GM19240 (cell line): Measurements from ENCODE around the gene PLEKHA7.
A peak's percentile ranks its signal among the peaks of the same experiment; 100 is the strongest.
"Not testable (repeated sequence)": the region's sequence is repeated elsewhere in the genome, so short reads cannot be mapped to it uniquely, and the experiment has no call there.

ENCODE experiments used
- DNase-seq: peaks from one replicate; pipeline ENCODE4 v3.0.0; 2011; ENCODE audit warnings: low spot score; ENCODE audit not compliant: insufficient read length

The PLEKHA7 gene

DNA sequence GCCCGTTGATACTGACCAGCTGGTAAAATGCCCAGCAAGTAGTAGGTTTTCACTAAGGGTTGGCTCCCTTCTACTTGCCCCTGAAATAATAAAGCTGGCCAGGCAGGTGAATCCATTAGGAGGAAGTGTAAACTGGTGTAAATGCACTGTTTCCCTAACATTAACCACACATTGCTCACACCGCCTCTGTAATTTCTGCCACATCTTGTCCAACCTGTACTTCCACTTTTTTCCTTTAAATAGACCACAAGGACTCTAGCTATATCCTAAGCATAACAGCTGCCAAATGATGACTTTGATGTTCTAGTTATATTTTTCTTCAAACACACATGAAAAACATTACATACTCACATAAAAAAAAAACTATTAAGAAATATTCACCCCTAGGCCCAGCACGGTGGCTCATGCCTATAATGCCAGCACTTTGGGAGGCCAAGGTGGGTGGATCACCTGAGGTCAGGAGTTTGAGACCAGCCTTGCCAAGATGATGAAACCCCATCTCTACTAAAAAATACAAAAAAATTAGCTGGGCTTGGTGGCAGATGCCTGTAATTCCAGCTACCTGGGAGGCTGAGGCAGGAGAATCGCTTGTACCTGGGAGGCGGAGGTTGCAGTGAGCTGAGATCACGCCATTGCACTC, 95.6 kb downstream of the PLEKHA7 start:
- DNase-seq = not testable (repeated sequence)

DNA sequence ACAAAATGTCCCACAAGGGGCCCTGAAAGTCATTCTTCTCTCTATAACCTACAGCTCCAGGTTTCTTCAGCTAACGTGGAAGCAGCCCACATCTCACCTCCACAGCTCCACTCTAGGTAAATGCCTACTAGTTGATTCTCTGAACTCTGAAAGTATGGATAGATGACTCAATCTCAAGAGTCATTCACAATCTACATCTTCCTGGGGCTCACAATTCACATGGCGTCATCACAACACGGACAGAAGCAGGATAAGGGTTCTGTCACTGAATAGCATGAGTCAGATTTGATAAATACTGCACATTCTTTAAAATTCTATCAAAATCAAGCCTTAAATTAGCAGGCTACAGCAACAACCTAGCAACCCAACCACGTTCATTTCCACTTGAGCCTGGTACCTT, 96.3 kb downstream of the PLEKHA7 start:
- DNase-seq = no peak

DNA sequence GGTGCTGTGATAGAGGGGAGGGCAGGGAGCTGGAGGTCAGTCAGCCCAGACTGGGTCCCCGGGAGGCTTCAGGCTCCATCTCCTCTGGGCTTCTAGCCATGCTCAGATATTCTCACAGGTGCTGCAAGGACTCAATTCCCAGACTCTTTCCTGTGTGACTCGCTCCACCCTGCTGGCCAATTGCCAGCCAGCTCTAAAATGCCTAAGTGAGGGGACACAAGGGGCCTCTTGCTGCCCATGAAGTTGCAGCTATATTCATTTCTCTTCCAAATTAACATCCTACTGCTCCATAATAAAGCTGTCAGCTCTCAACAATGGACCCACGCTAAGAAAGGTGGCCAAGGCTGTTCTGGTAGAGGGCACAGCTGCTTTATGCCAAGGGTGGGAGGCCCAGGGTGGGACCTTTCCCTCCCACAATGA, 101.5 kb downstream of the PLEKHA7 start:
- no peak for DNase-seq

DNA sequence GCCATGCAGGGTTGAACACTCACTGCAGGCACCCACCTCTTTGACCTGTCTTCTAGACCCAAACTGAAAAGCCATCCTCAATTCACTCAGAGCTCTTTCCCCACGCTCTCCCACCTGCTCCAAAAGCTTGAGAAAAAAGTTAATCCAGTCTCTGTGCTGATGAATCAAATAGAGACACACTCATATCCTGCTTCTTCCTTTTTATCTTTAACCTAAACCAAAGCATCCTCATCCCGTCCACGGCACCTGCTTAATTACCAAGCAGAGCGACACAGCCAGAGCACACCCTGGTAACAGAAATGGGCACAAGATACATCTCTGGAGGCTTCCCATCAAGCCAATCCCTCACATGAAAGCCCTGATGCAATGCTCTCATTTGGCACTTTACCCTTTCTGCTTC, 102.6 kb downstream of the PLEKHA7 start:
- DNase-seq = no peak

DNA sequence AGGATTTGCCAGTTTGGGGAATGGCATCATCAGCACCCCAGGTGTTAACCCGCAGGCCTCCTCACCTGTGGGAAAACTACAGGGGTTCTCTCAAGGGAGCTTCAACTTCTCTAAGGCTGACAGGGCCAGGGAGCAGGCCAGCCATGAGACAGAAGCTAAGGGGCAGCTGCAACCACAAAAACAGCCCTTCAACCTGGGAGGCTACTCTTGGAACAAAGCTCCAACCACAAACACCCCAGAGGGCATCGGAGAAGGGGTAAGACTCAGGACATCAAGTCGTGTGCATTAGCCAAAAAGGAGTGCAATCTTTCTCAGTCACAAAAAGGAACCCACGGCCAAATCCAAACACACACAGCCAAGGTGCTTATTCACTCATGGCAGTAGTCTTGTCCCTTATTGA, 103.0 kb downstream of the PLEKHA7 start:
- DNase-seq = no peak

DNA sequence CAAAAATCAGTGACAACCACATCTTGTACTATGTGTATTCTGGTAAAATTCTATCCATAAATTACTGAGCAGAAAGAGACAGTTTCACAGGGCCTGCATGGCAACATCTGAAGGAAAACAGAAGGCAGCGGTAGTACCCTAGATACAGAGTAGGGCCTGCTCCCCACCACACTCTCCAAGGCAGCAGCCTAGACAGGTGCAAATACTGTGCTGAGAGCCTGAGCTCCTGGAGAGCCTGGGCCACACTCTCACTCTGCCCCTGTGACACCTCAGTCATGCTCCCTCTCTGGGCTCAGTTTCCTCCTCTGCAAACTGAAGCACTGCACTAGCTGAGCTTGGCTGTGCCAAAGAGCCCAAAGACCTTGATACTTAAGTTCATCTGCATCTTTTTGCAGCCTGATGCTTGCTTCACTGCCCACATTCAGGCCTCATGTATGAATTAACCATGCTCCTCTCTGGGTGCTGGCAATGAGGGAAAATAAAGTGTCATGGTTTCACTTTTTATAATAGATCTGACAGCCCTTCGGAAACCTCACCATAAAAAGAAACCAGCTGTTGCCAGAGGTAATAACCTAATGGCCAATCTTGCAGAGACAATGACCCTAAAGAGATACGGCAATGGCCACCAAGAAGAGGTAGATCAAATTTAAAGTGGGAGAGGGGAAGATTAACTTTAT, 104.7 kb downstream of the PLEKHA7 start:
- peak; percentile 37 for DNase-seq

DNA sequence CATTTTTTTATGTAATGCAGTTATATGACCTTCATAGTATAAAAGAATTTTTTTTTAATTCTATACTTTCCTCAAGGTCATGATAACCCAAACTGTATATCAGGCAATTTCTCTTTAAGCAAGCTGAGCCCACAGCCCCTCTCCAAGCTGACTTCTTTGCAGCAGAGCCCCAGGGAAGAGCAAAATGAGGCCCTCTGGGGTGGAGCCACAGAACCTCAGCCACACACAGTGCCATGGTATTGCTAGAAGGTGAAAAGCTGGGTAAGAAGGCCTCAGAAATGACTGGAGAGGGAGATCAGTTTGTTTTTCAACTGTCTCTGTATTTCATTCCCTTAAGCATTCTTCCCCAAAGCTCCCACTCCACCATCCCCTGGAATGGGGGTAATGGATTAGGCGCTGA, 108.8 kb downstream of the PLEKHA7 start:
- DNase-seq = no peak

DNA sequence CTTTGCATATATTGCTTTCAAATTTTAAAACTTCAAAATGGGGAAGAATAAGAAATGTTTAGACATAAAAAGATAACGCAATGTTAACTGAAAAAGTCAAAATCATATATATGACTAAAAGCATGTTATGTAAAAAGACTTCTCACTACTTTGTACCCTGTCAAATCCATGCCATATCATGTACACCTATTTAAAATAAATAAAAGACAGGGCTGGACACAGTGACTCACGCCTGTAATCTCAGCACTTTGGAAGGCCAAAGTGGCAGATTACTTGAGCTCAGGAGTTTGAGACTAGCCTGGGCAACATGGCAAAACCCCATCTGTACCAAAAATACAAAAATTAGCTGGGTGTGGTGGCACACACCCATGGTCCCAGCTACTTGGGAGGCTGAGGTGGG, 109.5 kb downstream of the PLEKHA7 start:
- DNase-seq = not testable (repeated sequence)

DNA sequence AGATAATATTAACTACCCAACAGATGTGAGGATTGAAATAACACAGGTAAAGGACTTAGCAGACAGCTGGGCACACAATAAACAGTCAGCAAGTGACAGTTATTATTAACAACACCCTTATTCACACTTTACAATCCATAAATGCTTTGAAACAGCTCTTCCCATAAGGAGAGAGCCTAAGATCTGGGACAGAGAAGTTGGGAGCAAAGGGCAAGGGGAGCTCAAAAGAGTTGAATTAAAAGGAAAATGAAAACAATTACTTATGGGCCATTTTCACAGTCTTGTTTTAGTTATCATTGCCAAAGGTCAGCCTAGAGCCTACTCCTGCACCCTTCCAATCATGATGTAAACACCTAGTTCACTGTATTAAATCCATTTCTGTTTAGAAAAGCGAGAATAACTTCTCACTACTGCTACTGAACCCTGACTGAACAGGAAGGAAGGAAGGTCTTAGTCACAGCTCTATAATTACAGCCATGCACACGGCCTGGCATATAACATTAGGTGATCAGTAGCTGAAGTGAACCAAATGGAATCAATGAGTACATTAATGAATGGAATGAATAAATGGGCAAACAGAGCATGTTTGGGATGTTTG, 111.3 kb downstream of the PLEKHA7 start:
- no peak for DNase-seq

DNA sequence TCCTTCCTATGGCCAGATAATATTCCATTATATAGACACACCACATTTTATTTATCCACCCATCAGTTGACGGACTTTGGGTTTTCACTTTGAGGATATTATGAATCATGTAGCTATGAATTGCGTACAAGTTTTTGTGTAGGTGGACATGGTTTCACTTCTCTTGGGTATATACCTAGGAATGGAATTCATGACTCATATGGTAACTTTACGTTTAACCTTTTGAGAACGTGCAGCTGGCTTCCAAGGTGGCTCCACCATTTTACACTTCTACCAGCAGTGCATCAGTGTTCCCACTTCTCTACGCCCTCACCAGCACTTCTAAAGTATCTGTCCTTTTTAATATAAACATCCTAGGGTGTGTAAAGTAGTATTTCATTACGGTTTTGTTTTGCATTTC, 112.0 kb downstream of the PLEKHA7 start:
- no peak for DNase-seq

DNA sequence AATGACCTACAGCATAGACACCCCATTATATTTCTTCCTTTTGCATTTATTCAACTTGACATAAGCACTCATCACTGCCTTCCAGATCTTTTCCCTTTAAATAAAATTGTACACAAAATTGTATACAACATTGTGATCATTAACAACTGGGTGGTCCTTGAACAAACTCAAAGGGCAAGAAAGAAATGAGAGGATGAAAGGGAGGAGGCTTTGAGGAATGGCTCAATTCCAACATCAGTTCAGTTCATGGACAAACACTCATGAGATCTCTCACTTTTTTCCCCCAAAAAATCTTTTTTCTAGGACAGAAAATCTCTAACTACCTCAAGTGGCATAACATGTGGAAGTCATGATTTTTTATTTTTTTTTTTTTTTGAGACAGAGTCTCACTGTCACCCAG, 113.7 kb downstream of the PLEKHA7 start:
- DNase-seq = no peak

DNA sequence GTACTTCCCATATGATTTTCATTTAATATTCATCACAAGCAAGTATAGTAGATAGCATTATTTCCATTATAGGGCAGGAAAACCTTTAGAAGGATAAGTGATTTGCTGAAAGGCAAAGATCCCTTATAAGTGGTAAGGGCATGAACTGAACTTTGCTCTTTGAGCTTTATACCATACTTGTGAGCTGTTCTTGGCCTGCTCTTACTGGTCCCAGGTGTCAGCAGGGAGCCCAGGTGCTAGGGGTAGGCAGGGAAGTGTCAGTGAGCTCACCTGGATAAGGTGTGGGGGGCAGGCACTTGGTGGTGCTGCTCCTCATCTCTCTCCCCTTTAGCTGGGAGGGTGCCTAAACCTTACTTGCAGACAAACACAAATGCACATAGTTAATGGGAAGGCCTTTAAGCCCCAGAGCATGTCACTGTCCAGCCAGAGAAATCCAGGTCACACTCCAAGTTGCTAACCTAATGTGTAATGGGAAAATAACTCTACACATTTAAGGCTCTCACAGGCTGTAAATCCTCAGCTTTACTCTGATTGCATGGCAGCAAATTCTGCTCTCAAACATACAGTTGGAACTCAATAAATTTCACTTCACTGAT, 114.4 kb downstream of the PLEKHA7 start:
- DNase-seq = no peak

DNA sequence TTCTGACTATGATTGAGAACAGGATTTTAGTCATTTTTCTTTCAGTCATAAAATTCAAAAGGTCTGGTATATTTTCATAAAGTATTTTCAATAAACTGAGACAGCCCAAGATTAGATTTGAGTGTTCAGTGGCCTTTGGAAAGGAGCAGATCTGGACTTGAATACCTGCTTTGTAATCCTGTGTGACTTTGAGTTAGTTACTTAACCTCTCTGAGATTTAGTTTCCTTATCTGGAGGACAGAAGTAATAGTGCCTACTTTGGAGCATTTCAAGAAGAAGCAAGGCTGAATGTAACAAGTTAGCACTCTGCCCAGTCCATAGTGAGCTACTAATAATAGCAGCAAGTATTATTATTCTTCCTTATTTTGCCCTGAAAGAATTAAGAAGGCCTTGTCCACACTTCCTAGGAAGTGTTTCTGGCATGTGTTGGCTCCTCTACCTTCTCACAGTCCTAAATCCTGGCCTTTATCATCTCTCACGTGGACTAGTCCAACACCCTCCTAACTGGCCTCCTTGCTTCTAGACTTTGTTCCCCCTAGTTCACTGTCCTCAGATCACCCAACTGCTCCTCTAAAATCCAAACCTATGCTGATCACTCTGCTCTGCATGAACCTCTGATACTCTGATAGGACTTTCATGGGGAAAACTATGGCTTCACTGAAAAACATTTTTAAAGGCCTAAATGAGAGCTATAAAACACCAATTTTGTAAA, 115.8 kb downstream of the PLEKHA7 start:
- no peak for DNase-seq

DNA sequence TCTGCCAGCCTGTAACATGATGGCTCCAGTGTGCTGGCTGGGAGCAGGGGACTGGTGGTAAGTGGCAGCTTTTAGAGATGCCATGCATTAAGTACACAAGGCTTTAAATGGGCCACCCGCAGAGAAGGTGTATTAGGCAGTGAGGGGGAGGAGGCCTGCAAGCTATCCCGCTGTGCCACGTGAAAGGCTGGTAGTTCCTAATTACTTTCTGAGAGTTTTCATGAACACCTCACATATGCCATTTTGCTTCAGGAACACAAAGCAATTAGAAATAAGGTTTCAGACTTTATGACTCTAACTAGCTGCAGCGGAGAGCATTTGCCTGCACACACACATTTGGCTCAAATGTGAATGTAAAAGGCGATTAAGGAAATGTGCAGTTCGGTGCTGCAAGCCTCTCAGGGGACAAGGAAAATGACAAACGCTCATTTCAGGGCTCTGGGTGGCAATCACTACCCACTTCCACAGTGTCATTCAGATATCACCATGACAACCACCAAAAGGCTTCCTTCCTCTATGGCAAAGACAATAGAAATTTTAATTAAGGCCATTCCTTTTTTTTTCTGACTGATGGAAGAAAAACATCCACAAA, 116.6 kb downstream of the PLEKHA7 start:
- DNase-seq = no peak

DNA sequence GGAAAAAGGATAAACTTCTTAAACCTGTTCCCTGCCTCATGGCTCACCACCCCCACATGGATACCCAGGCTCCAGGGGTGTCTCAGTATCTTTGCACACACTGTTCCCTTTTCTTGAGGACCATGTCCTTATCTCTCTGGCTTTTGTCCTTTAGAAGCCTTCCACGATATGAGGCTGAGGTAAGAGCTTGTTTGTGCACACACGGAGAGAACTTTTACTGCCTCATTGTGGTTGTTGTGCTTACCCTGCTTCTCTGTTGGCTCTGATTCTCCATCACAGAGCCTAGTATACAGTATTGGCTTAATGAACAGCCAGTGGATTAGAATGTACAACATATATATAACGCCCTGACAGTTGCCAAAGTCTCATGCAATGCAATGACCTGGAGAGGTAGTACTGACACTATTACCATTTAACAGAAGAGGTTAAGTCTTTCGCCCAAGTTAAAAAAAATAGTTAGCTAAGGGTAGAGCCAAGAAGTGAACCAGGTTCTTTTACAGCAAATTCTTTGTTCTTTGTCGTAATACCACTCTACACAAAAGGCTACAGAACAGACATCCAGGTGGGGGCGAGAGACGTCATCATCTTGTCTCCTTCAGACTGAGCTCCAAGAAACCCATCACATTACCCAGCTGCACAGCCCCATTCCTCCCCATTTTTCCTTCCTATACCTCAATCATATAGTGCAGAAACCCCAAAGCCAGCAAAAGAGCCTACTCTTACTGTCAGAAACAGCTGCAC, 117.3 kb downstream of the PLEKHA7 start:
- no peak for DNase-seq

DNA sequence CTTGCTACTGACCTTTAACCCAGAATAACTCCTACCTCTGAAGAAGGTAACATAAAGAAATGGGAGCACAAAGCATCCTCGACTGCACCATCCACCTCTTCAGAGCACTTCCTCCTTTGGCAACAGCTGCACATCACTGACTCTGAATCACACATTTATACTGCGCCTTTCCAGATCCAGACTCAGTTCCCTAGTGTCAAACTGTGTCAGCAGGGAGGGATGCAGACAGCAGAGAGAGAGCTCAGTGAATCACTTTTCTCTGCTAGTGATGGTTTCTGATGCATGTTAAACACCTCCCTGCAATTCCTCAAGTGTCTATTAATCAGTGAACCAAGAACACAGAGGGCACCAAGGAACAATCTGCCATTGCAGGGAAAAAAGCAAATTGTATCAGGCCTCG, 118.9 kb downstream of the PLEKHA7 start:
- no peak for DNase-seq

DNA sequence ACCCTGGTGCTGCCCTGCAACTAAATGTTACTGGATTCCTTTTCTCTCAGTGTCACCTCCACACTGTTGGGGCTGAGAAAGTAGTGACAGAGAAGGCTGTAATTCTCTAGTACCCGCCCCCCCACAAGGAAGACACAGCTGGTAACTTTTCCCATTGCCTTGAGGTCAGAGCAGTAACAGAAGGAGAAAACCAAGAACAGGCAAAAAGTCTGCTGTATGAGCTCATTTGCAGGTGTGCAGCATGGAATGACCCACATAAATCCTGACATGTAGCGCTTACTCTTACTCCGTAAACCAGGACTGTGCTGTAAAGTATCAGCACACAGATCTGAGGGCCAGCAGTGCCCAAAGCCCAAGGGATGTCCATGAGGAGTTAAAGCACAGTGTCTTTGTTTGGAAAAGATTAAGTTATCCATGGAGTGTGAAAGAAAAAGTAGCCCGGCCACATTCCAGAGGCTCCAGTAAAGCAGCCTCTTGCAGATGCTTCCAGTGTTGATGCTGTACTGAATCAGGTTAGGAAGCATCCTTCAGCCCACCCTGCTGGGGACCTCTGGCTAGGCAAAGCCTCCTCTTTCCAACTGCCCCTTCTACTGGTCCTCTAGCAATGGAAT, 120.7 kb downstream of the PLEKHA7 start:
- no peak for DNase-seq

DNA sequence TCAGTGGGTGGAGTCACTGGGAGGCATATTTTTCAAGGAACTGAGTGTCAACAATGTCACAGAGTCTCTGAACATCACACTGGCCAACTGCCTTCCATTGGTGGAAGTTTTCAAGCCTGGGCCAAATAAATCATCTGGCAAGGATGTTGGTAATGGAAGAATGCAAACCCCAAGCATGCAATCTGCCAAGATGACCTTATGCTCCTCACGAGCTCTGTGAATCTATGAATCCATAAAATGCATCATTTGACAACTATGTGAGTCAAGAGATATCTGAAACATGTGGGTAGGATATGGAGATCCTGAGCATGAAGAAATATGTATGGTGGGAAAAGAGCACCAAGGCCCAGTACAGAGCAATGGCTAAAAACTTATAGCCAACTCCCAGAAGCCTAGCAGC, 122.2 kb downstream of the PLEKHA7 start:
- no peak for DNase-seq

DNA sequence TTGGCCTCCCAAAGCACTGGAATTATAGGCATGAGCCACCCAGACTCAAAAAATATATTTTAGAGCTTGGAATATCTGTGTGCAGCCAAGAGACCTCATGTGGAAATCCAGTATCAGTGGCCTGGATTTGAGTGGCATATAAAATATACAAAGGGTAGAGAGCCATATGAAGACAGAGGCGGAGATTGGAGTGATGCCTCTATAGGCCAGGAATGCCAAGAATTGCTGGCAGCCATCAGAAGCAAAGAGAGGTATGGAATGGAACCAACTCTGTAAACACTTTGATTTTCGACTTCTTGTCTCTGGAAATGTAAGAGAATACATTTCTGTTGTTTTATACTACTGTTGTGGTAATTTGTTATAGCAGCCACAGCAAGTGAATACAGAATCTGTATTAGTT, 123.0 kb downstream of the PLEKHA7 start:
- no peak for DNase-seq

DNA sequence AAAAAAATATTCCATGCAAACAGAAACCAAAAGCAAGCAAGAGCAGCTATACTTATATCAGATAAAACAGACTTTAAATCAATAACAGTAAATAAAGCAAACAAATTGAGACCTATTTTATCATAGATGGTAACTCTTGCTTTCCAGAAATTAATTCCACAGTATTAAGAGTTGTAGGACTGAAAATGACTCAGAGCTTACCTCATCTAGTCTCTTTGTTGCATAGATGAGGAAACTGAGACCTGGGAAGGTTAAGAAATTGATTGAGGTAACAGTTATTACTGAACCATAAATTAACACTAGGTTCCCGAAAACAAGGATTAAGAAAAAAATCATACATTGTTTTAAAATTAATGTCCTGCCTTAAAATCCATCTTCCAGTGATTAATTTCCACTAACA, 123.8 kb downstream of the PLEKHA7 start:
- DNase-seq = no peak
